ENCODE measurements around the gene ARSB. TPM values are rescaled to one million over a fixed set of nuclear protein-coding genes. Genes with fewer than 3 reads are reported as not detected.

Gene ARSB
- total RNA-seq, 1 donor from 2014 or later: 30.2 TPM

GRCh38 chr5:78968781-78969180, 16.3 kb downstream of the ARSB start:
- FAIRE-seq: no peak
- Histone ChIP-seq H3K9me3 (ENCODE audit: insufficient read depth, low read depth, low read length) (no peaks in the 10 kb centered on the region), H2AFZ (ENCODE audit: low read depth, low read length) (no peak overlapping the region), H4K20me1 (ENCODE audit: insufficient read depth, low read length) (peaks cover 7% of the 10 kb centered on the region), H3K27ac (ENCODE audit: low read depth, low read length) (no peak overlapping the region), H3K4me2 (ENCODE audit: low read length) (no peak overlapping the region), H3K27me3 (ENCODE audit: insufficient read depth, low read length) (no peaks in the 10 kb centered on the region), H3K4me1 (ENCODE audit: insufficient read depth, low read length) (peaks cover 4% of the 10 kb centered on the region), H3K9ac (ENCODE audit: low read length) (no peak overlapping the region), H3K36me3 (ENCODE audit: insufficient read depth, low read length) (no peaks in the 10 kb centered on the region), H3K79me2 (ENCODE audit: insufficient read depth, low read length) (no peaks in the 10 kb centered on the region), H3K4me3 (ENCODE audit: insufficient read depth, low read depth, low read length) (no peak overlapping the region)
- Mint-ChIP-seq H3K27me3 (ENCODE audit: low read depth, unreplicated experiment) (no peaks in the 10 kb centered on the region), H3K9me3 (ENCODE audit: unreplicated experiment) (no peaks in the 10 kb centered on the region), H3K4me1 (ENCODE audit: low read depth, unreplicated experiment) (no peaks in the 10 kb centered on the region), H3K27ac (ENCODE audit: unreplicated experiment) (no peak overlapping the region), H3K36me3 (ENCODE audit: low read depth, unreplicated experiment) (no peaks in the 10 kb centered on the region), H3K4me3 (ENCODE audit: unreplicated experiment) (no peak overlapping the region)
- no peak for TF ChIP-seq EZH2 (IDR thresholded peaks at IDR 0.05; ENCODE audit: insufficient read depth, low read length)
- TF ChIP-seq CTCF (IDR thresholded peaks at IDR 0.05; ENCODE audit: insufficient read depth, low read depth, low read length): no peak
- no peak for DNase-seq (ENCODE audit: low read depth)

GRCh38 chr5:78964889-78965288, 20.2 kb downstream of the ARSB start:
- FAIRE-seq: peak; percentile 81

More at GRCh38 chr5:78964889-78965288, 20.2 kb downstream of the ARSB start:
- H2AFZ ChIP-seq (ENCODE audit: low read depth, low read length): no peak overlapping the region
- H3K36me3 Mint-ChIP-seq (ENCODE audit: low read depth, unreplicated experiment): no peaks in the 10 kb centered on the region
- H4K20me1 ChIP-seq (ENCODE audit: insufficient read depth, low read length): no peaks in the 10 kb centered on the region
- H3K4me1 ChIP-seq (ENCODE audit: insufficient read depth, low read length): no peaks in the 10 kb centered on the region
- no peak overlapping the region for H3K9ac ChIP-seq (ENCODE audit: low read length)
- H3K9me3 ChIP-seq (ENCODE audit: insufficient read depth, low read depth, low read length): no peaks in the 10 kb centered on the region
- H3K4me3 Mint-ChIP-seq (ENCODE audit: unreplicated experiment): no peak overlapping the region
- no peak overlapping the region for H3K4me3 ChIP-seq (ENCODE audit: insufficient read depth, low read depth, low read length)
- H3K27me3 Mint-ChIP-seq (ENCODE audit: low read depth, unreplicated experiment): no peaks in the 10 kb centered on the region
- H3K27ac ChIP-seq (ENCODE audit: low read depth, low read length): no peak overlapping the region
- no peak overlapping the region for H3K27ac Mint-ChIP-seq (ENCODE audit: unreplicated experiment)
- H3K27me3 ChIP-seq (ENCODE audit: insufficient read depth, low read length): no peaks in the 10 kb centered on the region
- H3K4me1 Mint-ChIP-seq (ENCODE audit: low read depth, unreplicated experiment): no peaks in the 10 kb centered on the region
- no peaks in the 10 kb centered on the region for H3K9me3 Mint-ChIP-seq (ENCODE audit: unreplicated experiment)
- TF ChIP-seq EZH2 (IDR thresholded peaks at IDR 0.05; ENCODE audit: insufficient read depth, low read length): no peak
- peak; percentile 55 for TF ChIP-seq CTCF (IDR thresholded peaks at IDR 0.05; ENCODE audit: insufficient read depth, low read depth, low read length)
- no peaks in the 10 kb centered on the region for H3K36me3 ChIP-seq (ENCODE audit: insufficient read depth, low read length)
- no peaks in the 10 kb centered on the region for H3K79me2 ChIP-seq (ENCODE audit: insufficient read depth, low read length)
- DNase-seq (ENCODE audit: low read depth): peak; percentile 47
- no peak overlapping the region for H3K4me2 ChIP-seq (ENCODE audit: low read length)

Measured in astrocyte (in vitro differentiated cells and primary cell).